IMR-90 (cell line): ENCODE results near the gene ZNF888. TPM values are rescaled to one million over a fixed set of nuclear protein-coding genes. Genes with fewer than 3 reads are reported as not detected.

Source experiments
- ATAC-seq: fragments of 200-7000 bp; cut with Tn5 transposase; 2 replicates; pipeline ENCODE4 v1.9.1; 2020; ENCODE audit warnings: low read depth, mild to moderate bottlenecking, moderate library complexity
- BruUV-seq: library from RNA; stranded (reverse); fragments of 400-500 nt; replicated peaks from 2 replicates; lab custom pipeline; 2021; lab: Mats Ljungman, UMichigan
- CTCF ChIA-PET: fragments of 300-600 bp; formaldehyde crosslinking; extraction: SDS; loops from one replicate; lab custom pipeline; 2021; ENCODE audit warnings: antibody characterized with exemption; lab: Yijun Ruan, JAX
- POLR2A ChIA-PET: fragments of 300-600 bp; sonication (Branson Sonifier 250); formaldehyde crosslinking; loops from one replicate; lab custom pipeline; 2022; ENCODE audit warnings: antibody characterized with exemption; ENCODE audit not compliant: unreplicated experiment; lab: Charles Lee
- DNase-seq: peaks from one replicate; pipeline ENCODE4 v3.0.0; 2013
- H2AFZ ChIP-seq: replicated peaks from 2 replicates; pipeline ENCODE3; 2013; ENCODE audit warnings: low read length, mild to moderate bottlenecking; ENCODE audit not compliant: poor library complexity
- H2AK5ac ChIP-seq: 2 replicates; pipeline ENCODE4 v1.6.1; 2013; ENCODE audit warnings: low read depth, low read length, inconsistent platforms
- H2AK9ac ChIP-seq: replicated peaks from 2 replicates; pipeline ENCODE3; 2013; ENCODE audit warnings: mild to moderate bottlenecking, low read depth, low read length, moderate library complexity; ENCODE audit not compliant: poor library complexity
- H2BK120ac ChIP-seq: 2 replicates; pipeline ENCODE4 v1.6.1; 2013; ENCODE audit warnings: low read depth, low read length, inconsistent platforms
- H2BK15ac ChIP-seq: 3 replicates; pipeline ENCODE4 v1.6.1; 2013; ENCODE audit warnings: low read depth, low read length, inconsistent platforms
- H2BK20ac ChIP-seq: 2 replicates; pipeline ENCODE4 v1.6.1; 2013; ENCODE audit warnings: low read depth, mild to moderate bottlenecking, inconsistent platforms, low read length, moderate library complexity
- H2BK5ac ChIP-seq: 2 replicates; pipeline ENCODE4 v1.6.1; 2013; ENCODE audit warnings: mild to moderate bottlenecking, low read depth, low read length, inconsistent platforms; ENCODE audit not compliant: poor library complexity, severe bottlenecking
- H3K14ac ChIP-seq: replicated peaks from 2 replicates; pipeline ENCODE4 v1.6.1; 2013; ENCODE audit warnings: low read depth, low read length, inconsistent platforms
- H3K18ac ChIP-seq: 2 replicates; pipeline ENCODE4 v1.6.1; 2013; ENCODE audit warnings: low read depth, low read length, control low read depth
- H3K23ac ChIP-seq: 2 replicates; pipeline ENCODE4 v1.6.1; 2013; ENCODE audit warnings: low read depth, low read length, inconsistent platforms
- H3K27ac ChIP-seq: 2 replicates; pipeline ENCODE4 v1.5.1; 2013; ENCODE audit warnings: mild to moderate bottlenecking, control low read depth, low read length; ENCODE audit not compliant: insufficient read depth
- H3K27me3 ChIP-seq: 2 replicates; pipeline ENCODE4 v1.6.1; 2013; ENCODE audit warnings: low read length; ENCODE audit not compliant: control insufficient read depth, insufficient read depth
- H3K36me3 ChIP-seq: 2 replicates; pipeline ENCODE4 v1.6.1; 2013; ENCODE audit warnings: low read length, mixed read lengths; ENCODE audit not compliant: control insufficient read depth, insufficient read depth
- H3K4ac ChIP-seq: 2 replicates; pipeline ENCODE4 v1.6.1; 2013; ENCODE audit warnings: low read depth, low read length, inconsistent platforms
- H3K4me1 ChIP-seq: 2 replicates; pipeline ENCODE4 v1.6.1; 2013; ENCODE audit warnings: low read length, mixed read lengths; ENCODE audit not compliant: control insufficient read depth, insufficient read depth
- H3K4me2 ChIP-seq: 2 replicates; pipeline ENCODE4 v1.6.1; 2013; ENCODE audit warnings: low read depth, mild to moderate bottlenecking, control low read depth, low read length, moderate library complexity
- H3K4me3 ChIP-seq: 2 replicates; pipeline ENCODE4 v1.5.1; 2013; ENCODE audit warnings: low read depth, mild to moderate bottlenecking, control low read depth, low read length, moderate library complexity; ENCODE audit not compliant: insufficient read depth
- H3K56ac ChIP-seq: 2 replicates; pipeline ENCODE4 v1.6.1; 2013; ENCODE audit warnings: low read length, inconsistent platforms; ENCODE audit not compliant: insufficient read depth; ENCODE audit errors: extremely low read depth
- H3K79me1 ChIP-seq, 2 experiments: 2 replicates each; pipeline ENCODE4 v1.6.1; 2013; ENCODE audit warnings: low read length in 2 of 2, inconsistent platforms in 1 of 2, low read depth in 1 of 2
- H3K9ac ChIP-seq: 2 replicates; pipeline ENCODE4 v1.6.1; 2013; ENCODE audit warnings: low read depth, low read length, control low read depth
- H3K9me1 ChIP-seq: 2 replicates; pipeline ENCODE4 v1.6.1; 2013; ENCODE audit warnings: low read length, inconsistent platforms; ENCODE audit not compliant: insufficient read depth
- H3K9me3 ChIP-seq: 2 replicates; pipeline ENCODE4 v1.6.1; 2013; ENCODE audit warnings: low read length; ENCODE audit not compliant: control insufficient read depth, insufficient read depth
- H4K20me1 ChIP-seq: 2 replicates; pipeline ENCODE4 v1.6.1; 2013; ENCODE audit warnings: low read length, inconsistent platforms; ENCODE audit not compliant: insufficient read depth
- H4K5ac ChIP-seq: 2 replicates; pipeline ENCODE4 v1.6.1; 2013; ENCODE audit warnings: mild to moderate bottlenecking, low read depth, low read length, control low read depth
- H4K8ac ChIP-seq, 2 experiments: 2 replicates each; pipeline ENCODE4 v1.6.1; 2013; ENCODE audit warnings: low read depth in 2 of 2, low read length in 2 of 2, control low read depth in 1 of 2, inconsistent platforms in 1 of 2
- H4K91ac ChIP-seq: 2 replicates; pipeline ENCODE4 v1.6.1; 2013; ENCODE audit warnings: low read depth, low read length, inconsistent platforms; ENCODE audit not compliant: insufficient read depth
- BHLHE40 ChIP-seq: fragments of 150-350 bp; IDR thresholded peaks from 2 replicates; pipeline ENCODE4 v1.6.1; 2016; ENCODE audit warnings: mild to moderate bottlenecking, low read depth, low read length
- CEBPB ChIP-seq: IDR thresholded peaks from 2 replicates; pipeline ENCODE4 v1.6.1; 2012; ENCODE audit warnings: low read depth, low read length, improper control_type of control experiment
- CHD1 ChIP-seq: IDR thresholded peaks from 2 replicates; pipeline ENCODE4 v1.6.1; 2012; ENCODE audit warnings: low read depth, low read length, improper control_type of control experiment
- CTCF ChIP-seq: conservative IDR thresholded peaks from 2 replicates; pipeline ENCODE4 v1.5.1; 2012; ENCODE audit warnings: mild to moderate bottlenecking, low read depth, low read length, improper control_type of control experiment
- FOS ChIP-seq: fragments of 150-350 bp; IDR thresholded peaks from 2 replicates; pipeline ENCODE4 v1.6.1; 2016; ENCODE audit warnings: low read depth, low read length
- MAFK ChIP-seq: IDR thresholded peaks from 2 replicates; pipeline ENCODE4 v1.6.1; 2012; ENCODE audit warnings: low read depth, low read length, improper control_type of control experiment
- MAZ ChIP-seq: IDR thresholded peaks from 2 replicates; pipeline ENCODE4 v1.6.1; 2012; ENCODE audit warnings: low read depth, mild to moderate bottlenecking, low read length, improper control_type of control experiment, moderate library complexity, borderline replicate concordance
- MXI1 ChIP-seq: IDR thresholded peaks from 2 replicates; pipeline ENCODE4 v1.6.1; 2012; ENCODE audit warnings: low read depth, mild to moderate bottlenecking, low read length, moderate library complexity, borderline replicate concordance
- NFE2L2 ChIP-seq: fragments of 150-350 bp; IDR thresholded peaks from 2 replicates; pipeline ENCODE4 v1.6.1; 2016; ENCODE audit warnings: low read depth, mild to moderate bottlenecking, low read length
- POLR2A ChIP-seq: IDR thresholded peaks from 2 replicates; pipeline ENCODE4 v1.6.1; 2012; ENCODE audit warnings: mild to moderate bottlenecking, low read depth, low read length
- RAD21 ChIP-seq: IDR thresholded peaks from 2 replicates; pipeline ENCODE4 v1.6.1; 2012; ENCODE audit warnings: low read length, improper control_type of control experiment
- RCOR1 ChIP-seq: IDR thresholded peaks from 2 replicates; pipeline ENCODE4 v1.6.1; 2012; ENCODE audit warnings: mild to moderate bottlenecking, low read length, improper control_type of control experiment; ENCODE audit not compliant: insufficient replicate concordance
- RFX5 ChIP-seq: IDR thresholded peaks from 2 replicates; pipeline ENCODE4 v1.8.0; 2012; ENCODE audit warnings: low read depth, mild to moderate bottlenecking, low read length, moderate library complexity
- SMC3 ChIP-seq: fragments of 150-350 bp; IDR thresholded peaks from 2 replicates; pipeline ENCODE4 v1.6.1; 2016; ENCODE audit warnings: low read depth, mild to moderate bottlenecking, antibody characterized with exemption, low read length, moderate library complexity
- WGBS, 2 experiments: methylation state at CpG; one replicate each; pipeline versions ENCODE4 v1.1.5 to v1.1.7; 2013; ENCODE audit warnings: missing lambda C conversion rate in 2 of 2; ENCODE audit not compliant: insufficient read length in 1 of 2; ENCODE audit errors: extremely low coverage in 2 of 2; 5-methylcytosine and 5-hydroxymethylcytosine counted together
- dilution Hi-C: fragments of 300-500 bp; cut with HindIII; formaldehyde crosslinking; loops from one replicate; pipeline ENCODE4 v1.14.3; 2018; ENCODE audit warnings: low sequenced_read_pairs; ENCODE audit not compliant: unreplicated experiment
- in situ Hi-C: fragments of 300-500 bp; cut with MboI; formaldehyde crosslinking; loops from 3 replicates; pipeline ENCODE4 v1.14.3; 2019; ENCODE audit warnings: low sequenced_read_pairs, inconsistent platforms, mixed read lengths
- intact Hi-C: fragments of 100-400 bp; cut with micrococcal nuclease; formaldehyde crosslinking; loops from 2 replicates; pipeline ENCODE4 v1.10.0; 2022
- polyA plus RNA-seq, 3 experiments: library from polyadenylated mRNA; depleted of rRNA; stranded (reverse); fragments of >200 nt; gene quantifications; 2 replicates each; pipeline ENCODE4 v1.2.3, GENCODE V29; 2012; ENCODE audit warnings: low replicate concordance in 1 of 3
- total RNA-seq: library from RNA; depleted of rRNA; stranded (reverse); fragments of >200 nt; gene quantifications from 2 replicates; pipeline ENCODE4 v1.2.3, GENCODE V29; 2012
- TF ChIP-seq, protein P1 (sequence below): fragments of 150-350 bp; IDR thresholded peaks from 2 replicates; pipeline ENCODE4 v1.6.1; 2016; ENCODE audit warnings: low read depth, mild to moderate bottlenecking, low read length, moderate library complexity, borderline replicate concordance
- TF ChIP-seq, protein P2 (sequence below): fragments of 150-350 bp; IDR thresholded peaks from 2 replicates; pipeline ENCODE4 v1.6.1; 2017; ENCODE audit warnings: mild to moderate bottlenecking, antibody characterized with exemption, low read length, low read depth

ZNF888 gene
- total and polyA plus RNA-seq, 2 of the 4 experiments (the other 2 are of a cell fraction), result 0.82 to 6.1 TPM

DNA sequence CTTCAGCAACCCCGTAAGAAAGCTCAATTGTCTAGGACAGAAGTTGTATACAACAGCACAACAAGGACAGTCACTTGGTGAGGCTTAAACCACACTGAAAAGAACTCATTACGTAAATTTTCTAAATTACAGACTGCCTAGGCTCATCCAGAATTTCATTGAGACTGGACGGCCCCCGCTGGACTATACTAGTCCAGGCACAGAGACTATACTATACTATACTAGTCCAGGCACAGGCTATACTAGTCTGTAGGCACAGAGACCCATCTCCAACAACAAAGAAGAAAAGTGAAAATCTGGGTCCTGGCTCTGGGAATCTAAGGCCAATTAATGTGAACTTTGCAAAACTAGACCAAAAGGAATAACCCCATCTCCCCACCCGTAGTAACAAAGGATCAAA is 38.8 kb upstream of the ZNF888 start:
- intact Hi-C loops, result loop anchor here (1.0 to 10.0 kb wide), 4 partner anchors 39 to 223 kb away; partner anchors contain the start of genes ZNF468, ZNF600 and ZNF888
- CTCF ChIA-PET, result interaction anchor here (0.6 kb wide), 1 partner anchor 326 kb away, joined by 4 read pairs; no protein-coding TSS in a partner anchor

More for the DNA sequence above, 38.8 kb upstream of the ZNF888 start:
- BruUV-seq, result no TSS peak
- H3K18ac ChIP-seq, result no peak overlapping the region
- H3K4ac ChIP-seq, result peak overlapping the region; percentile 37; the same call in 1 of the 2 replicates
- H3K27ac ChIP-seq, result peak overlapping the region; percentile 69
- H3K56ac ChIP-seq, result peak overlapping the region; percentile 32; the same call in 1 of the 2 replicates
- H4K20me1 ChIP-seq, result no peaks in the 10 kb centered on the region; the same call in 1 of the 2 replicates
- dilution Hi-C loops (no loop called here), in situ Hi-C loops (no loop called here)
- peak overlapping the region; percentile 94 for H2AFZ ChIP-seq
- H3K9me3 ChIP-seq, result peaks cover 7% of the 10 kb centered on the region
- peak overlapping the region; percentile 6 for H2BK5ac ChIP-seq
- peak; percentile 16 for ATAC-seq
- H3K4me3 ChIP-seq, result peak overlapping the region; percentile 61
- 10% methylated on average over 2 of the region's 5 CpGs; no CpG with 5 or more reads in 1 of the 2 experiments for WGBS, 2 experiments
- POLR2A ChIA-PET, result interaction anchor here (0.5 kb wide), 1 partner anchor 21 kb away, joined by 4 read pairs; no protein-coding TSS in a partner anchor
- H4K5ac ChIP-seq, result no peak overlapping the region
- TF ChIP-seq CHD1, result no peak
- no peak for TF ChIP-seq NFE2L2
- no peak for TF ChIP-seq SMC3
- no peak for TF ChIP-seq BHLHE40
- no peak for TF ChIP-seq POLR2A
- no peak for TF ChIP-seq FOS
- TF ChIP-seq, protein P1, sequence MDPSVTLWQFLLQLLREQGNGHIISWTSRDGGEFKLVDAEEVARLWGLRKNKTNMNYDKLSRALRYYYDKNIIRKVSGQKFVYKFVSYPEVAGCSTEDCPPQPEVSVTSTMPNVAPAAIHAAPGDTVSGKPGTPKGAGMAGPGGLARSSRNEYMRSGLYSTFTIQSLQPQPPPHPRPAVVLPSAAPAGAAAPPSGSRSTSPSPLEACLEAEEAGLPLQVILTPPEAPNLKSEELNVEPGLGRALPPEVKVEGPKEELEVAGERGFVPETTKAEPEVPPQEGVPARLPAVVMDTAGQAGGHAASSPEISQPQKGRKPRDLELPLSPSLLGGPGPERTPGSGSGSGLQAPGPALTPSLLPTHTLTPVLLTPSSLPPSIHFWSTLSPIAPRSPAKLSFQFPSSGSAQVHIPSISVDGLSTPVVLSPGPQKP, result no peak
- TF ChIP-seq, protein P2, sequence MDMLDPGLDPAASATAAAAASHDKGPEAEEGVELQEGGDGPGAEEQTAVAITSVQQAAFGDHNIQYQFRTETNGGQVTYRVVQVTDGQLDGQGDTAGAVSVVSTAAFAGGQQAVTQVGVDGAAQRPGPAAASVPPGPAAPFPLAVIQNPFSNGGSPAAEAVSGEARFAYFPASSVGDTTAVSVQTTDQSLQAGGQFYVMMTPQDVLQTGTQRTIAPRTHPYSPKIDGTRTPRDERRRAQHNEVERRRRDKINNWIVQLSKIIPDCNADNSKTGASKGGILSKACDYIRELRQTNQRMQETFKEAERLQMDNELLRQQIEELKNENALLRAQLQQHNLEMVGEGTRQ, result no peak
- TF ChIP-seq CEBPB, result no peak
- TF ChIP-seq RCOR1, result no peak
- no peak for TF ChIP-seq CTCF
- TF ChIP-seq MAZ, result no peak
- TF ChIP-seq MXI1, result no peak
- TF ChIP-seq MAFK, result no peak
- TF ChIP-seq RFX5, result no peak
- TF ChIP-seq RAD21, result no peak
- H3K36me3 ChIP-seq, result peaks cover 6% of the 10 kb centered on the region; the same call in 1 of the 2 replicates
- no peaks in the 10 kb centered on the region for H3K9me1 ChIP-seq
- H3K9ac ChIP-seq, result peak overlapping the region; percentile 76
- H2AK5ac ChIP-seq, result no peak overlapping the region
- H3K4me1 ChIP-seq, result 0 out of 2 replicates have a peak, but pooled peaks cover 2% of the 10 kb centered on the region
- peak overlapping the region; percentile 85 for H3K4me2 ChIP-seq
- H2BK20ac ChIP-seq, result no peak overlapping the region
- H2BK120ac ChIP-seq, result no peak overlapping the region
- peak overlapping the region; percentile 85; the same call in 1 of the 2 replicates for H3K23ac ChIP-seq
- peak overlapping the region; percentile 8 for H2AK9ac ChIP-seq
- H3K14ac ChIP-seq, result peak overlapping the region; percentile 43
- H2BK15ac ChIP-seq, result no peak overlapping the region
- DNase-seq, result no peak
- peaks cover 15 to 25% of the 10 kb centered on the region in 2 experiments for H3K79me1 ChIP-seq
- no peak overlapping the region for H4K91ac ChIP-seq
- peak overlapping the region; percentile 55 to 83 for H4K8ac ChIP-seq
- H3K27me3 ChIP-seq, result no peaks in the 10 kb centered on the region
